Liver (tissue), 9 donors: Measurements from ENCODE around the gene AKAP13. TPM values are rescaled to one million over a fixed set of nuclear protein-coding genes. Genes with fewer than 3 reads are reported as not detected.

Source experiments
- DNase-seq: peaks from one replicate; pipeline ENCODE4 v3.0.0-alpha.2; 2017; ENCODE audit warnings: low spot score
- H3K27ac ChIP-seq, 2 donors: one replicate each; pipeline ENCODE4 v1.7.0; 2013; ENCODE audit warnings: inconsistent platforms in 2 of 2, low read length in 2 of 2, control low read depth in 1 of 2, low read depth in 1 of 2, mild to moderate bottlenecking in 1 of 2
- H3K27me3 ChIP-seq, 4 donors: one replicate each; pipeline versions ENCODE4 v1.6.1 to v1.7.0; 2013; ENCODE audit warnings: low read length in 3 of 4, inconsistent platforms in 1 of 4, mild to moderate bottlenecking in 1 of 4, moderate library complexity in 1 of 4; ENCODE audit not compliant: control insufficient read depth in 4 of 4, insufficient read depth in 4 of 4
- H3K36me3 ChIP-seq, 4 donors: one replicate each; pipeline versions ENCODE4 v1.6.1 to v1.7.0; 2013; ENCODE audit warnings: low read length in 3 of 4, mild to moderate bottlenecking in 3 of 4, low read depth in 1 of 4, moderate library complexity in 1 of 4; ENCODE audit not compliant: control insufficient read depth in 4 of 4, insufficient read depth in 3 of 4
- H3K4me1 ChIP-seq, 4 donors: one replicate each; pipeline versions ENCODE4 v1.6.1 to v1.7.0; 2013; ENCODE audit warnings: low read length in 3 of 4, mild to moderate bottlenecking in 3 of 4, moderate library complexity in 1 of 4; ENCODE audit not compliant: control insufficient read depth in 4 of 4, insufficient read depth in 4 of 4
- H3K4me3 ChIP-seq, 3 donors: one replicate each; pipeline versions ENCODE4 v1.6.1 to v1.7.0; 2013; ENCODE audit warnings: low read length in 3 of 3, control low read depth in 1 of 3, low read depth in 1 of 3, mild to moderate bottlenecking in 1 of 3
- H3K9ac ChIP-seq, 2 donors: one replicate each; pipeline ENCODE4 v1.7.0; 2013; ENCODE audit warnings: low read length in 2 of 2, mild to moderate bottlenecking in 2 of 2, moderate library complexity in 2 of 2, control low read depth in 1 of 2, low read depth in 1 of 2
- H3K9me3 ChIP-seq, 4 donors: one replicate each; pipeline versions ENCODE4 v1.6.1 to v1.7.0; 2013; ENCODE audit warnings: low read length in 3 of 4; ENCODE audit not compliant: control insufficient read depth in 4 of 4
- ATF3 ChIP-seq: IDR thresholded peaks from 2 replicates; pipeline ENCODE4 v1.6.1; 2016; ENCODE audit warnings: antibody characterized with exemption
- CTCF ChIP-seq: fragments of 150-350 bp; IDR thresholded peaks from 2 replicates; pipeline ENCODE4 v1.5.1; 2017; ENCODE audit warnings: improper control_type of control experiment, low read depth, low read length; ENCODE audit not compliant: missing input control
- EGR1 ChIP-seq, 2 donors: IDR thresholded peaks; 2 replicates each; pipeline ENCODE4 v1.6.1; 2016 to 2018; ENCODE audit warnings: antibody characterized with exemption in 2 of 2, low read depth in 2 of 2
- FOXA1 ChIP-seq: IDR thresholded peaks from 2 replicates; pipeline ENCODE4 v1.6.1; 2016; ENCODE audit warnings: antibody characterized with exemption
- FOXA2 ChIP-seq: IDR thresholded peaks from 2 replicates; pipeline ENCODE4 v1.6.1; 2016; ENCODE audit warnings: antibody characterized with exemption
- GABPA ChIP-seq, 2 donors: IDR thresholded peaks in 1 of 2; conservative IDR thresholded peaks in 1 of 2; 2 replicates each; pipeline ENCODE4 v1.6.1; 2016; ENCODE audit warnings: antibody characterized with exemption in 2 of 2, mild to moderate bottlenecking in 1 of 2, moderate library complexity in 1 of 2
- HNF4A ChIP-seq, 2 donors: conservative IDR thresholded peaks; 2 replicates each; pipeline ENCODE4 v1.6.1; 2016; ENCODE audit warnings: antibody characterized with exemption in 2 of 2, mild to moderate bottlenecking in 2 of 2
- HNF4G ChIP-seq: IDR thresholded peaks from 2 replicates; pipeline ENCODE4 v1.6.1; 2016; ENCODE audit warnings: antibody characterized with exemption
- JUND ChIP-seq, 2 donors: IDR thresholded peaks; 2 replicates each; pipeline ENCODE4 v1.6.1; 2016; ENCODE audit warnings: antibody characterized with exemption in 2 of 2
- MAX ChIP-seq: IDR thresholded peaks from 2 replicates; pipeline ENCODE4 v1.6.1; 2016; ENCODE audit warnings: antibody characterized with exemption
- NR2F2 ChIP-seq: IDR thresholded peaks from 2 replicates; pipeline ENCODE4 v1.6.1; 2016; ENCODE audit warnings: antibody characterized with exemption
- RAD21 ChIP-seq, 2 donors: IDR thresholded peaks; 2 replicates each; pipeline ENCODE4 v1.6.1; 2016; ENCODE audit warnings: antibody characterized with exemption in 2 of 2, mild to moderate bottlenecking in 2 of 2
- REST ChIP-seq: IDR thresholded peaks from 2 replicates; pipeline ENCODE4 v1.6.1; 2016; ENCODE audit warnings: antibody characterized with exemption, mild to moderate bottlenecking
- RXRA ChIP-seq, 2 donors: IDR thresholded peaks; 2 replicates each; pipeline ENCODE4 v1.6.1; 2017 to 2018; ENCODE audit warnings: antibody characterized with exemption in 2 of 2, mild to moderate bottlenecking in 1 of 2
- SP1 ChIP-seq: IDR thresholded peaks from 2 replicates; pipeline ENCODE4 v1.6.1; 2018; ENCODE audit warnings: antibody characterized with exemption, mild to moderate bottlenecking
- TAF1 ChIP-seq: conservative IDR thresholded peaks from 2 replicates; pipeline ENCODE4 v1.6.1; 2016; ENCODE audit warnings: antibody characterized with exemption, mild to moderate bottlenecking
- YY1 ChIP-seq: IDR thresholded peaks from 2 replicates; pipeline ENCODE4 v1.6.1; 2016; ENCODE audit warnings: antibody characterized with exemption, mild to moderate bottlenecking
- ZBTB33 ChIP-seq: IDR thresholded peaks from 2 replicates; pipeline ENCODE4 v1.6.1; 2016; ENCODE audit warnings: antibody characterized with exemption
- WGBS: extraction: QIAGEN DNeasy Blood & Tissue Kit; methylation state at CpG from one replicate; pipeline ENCODE4 v1.1.7; 2013; 5-methylcytosine and 5-hydroxymethylcytosine counted together
- polyA plus RNA-seq, 2 donors: library from polyadenylated mRNA; stranded (reverse) in 1 of 2; unstranded in 1 of 2; fragments of 200-250 nt in 1 of 2; fragments of >200 nt in 1 of 2; fragmentation: Nextera tagmentation in 1 of 2; extraction: Ambion mirVana in 1 of 2; gene quantifications; one replicate each; pipeline versions ENCODE4 v1.2.1 to v1.2.3, GENCODE V29; 2013 to 2015
- total RNA-seq, 2 donors: library from RNA; depleted of rRNA; stranded (reverse); fragments of >200 nt; gene quantifications; one replicate each; pipeline ENCODE4 v1.2.3, GENCODE V29; 2014
- donor health status: healthy.
- donor health status: healthy.
- donor health status: healthy.
- donor health status: healthy.
- donor health status: healthy.

Gene AKAP13
- total and polyA plus RNA-seq, 4 donors: 18.6 to 92.3 (median 37.4) TPM

- H3K9ac ChIP-seq: no peak overlapping the region
- H3K36me3 ChIP-seq: peaks cover 0 to 5% (median 0%) of the 10 kb centered on the region in 4 donors
- TF ChIP-seq ZBTB33: peak; percentile 83
- TF ChIP-seq MAX: peak; percentile 68
- TF ChIP-seq HNF4G: no peak
- peak; percentile 7 for TF ChIP-seq FOXA1
- TF ChIP-seq JUND (IDR thresholded peaks at IDR 0.05): peak; percentile 35 to 73
- TF ChIP-seq ATF3: no peak
- TF ChIP-seq GABPA (IDR thresholded peaks at IDR 0.05 in 1 of 2, conservative IDR thresholded peaks at IDR 0.05 in 1 of 2): no peak
- TF ChIP-seq CTCF: no peak
- TF ChIP-seq HNF4A (conservative IDR thresholded peaks at IDR 0.05): peak; percentile 64 to 82
- TF ChIP-seq RAD21 (IDR thresholded peaks at IDR 0.05): peak; percentile 27 to 30
- no peak for TF ChIP-seq EGR1 (IDR thresholded peaks at IDR 0.05; ENCODE audit: low read depth in 2 of 2)
- TF ChIP-seq TAF1: no peak
- TF ChIP-seq RXRA (IDR thresholded peaks at IDR 0.05): peak; percentile 76 to 91
- peak; percentile 80 for TF ChIP-seq SP1
- peak; percentile 48 for TF ChIP-seq NR2F2
- TF ChIP-seq YY1: peak; percentile 62
- peak; percentile 84 for TF ChIP-seq REST
- TF ChIP-seq FOXA2: no peak
- H3K4me3 ChIP-seq: no peak overlapping the region
- WGBS: 32% methylated on average over 13 of the region's 13 CpGs
- peak overlapping the region; percentile 75 to 85 for H3K27ac ChIP-seq
- H3K27me3 ChIP-seq: no peaks in the 10 kb centered on the region
- no peak for DNase-seq
- peaks cover 7 to 39% (median 33%) of the 10 kb centered on the region in 4 donors for H3K4me1 ChIP-seq
- no peaks in the 10 kb centered on the region for H3K9me3 ChIP-seq
These were observed 391.5 kb downstream of the AKAP13 start for GRCh38 chr15:85771781-85772445.
